T-helper 1 cell (primary cell): ENCODE results near the gene ANKRD65.
"Not testable (repeated sequence)": the region's sequence is repeated elsewhere in the genome, so short reads cannot be mapped to it uniquely, and the experiment has no call there.

Experiments
- DNase-seq, 5 donors: peaks; one replicate each; pipeline ENCODE4 v3.0.0-alpha.2; 2012 to 2020

ANKRD65 gene

DNA sequence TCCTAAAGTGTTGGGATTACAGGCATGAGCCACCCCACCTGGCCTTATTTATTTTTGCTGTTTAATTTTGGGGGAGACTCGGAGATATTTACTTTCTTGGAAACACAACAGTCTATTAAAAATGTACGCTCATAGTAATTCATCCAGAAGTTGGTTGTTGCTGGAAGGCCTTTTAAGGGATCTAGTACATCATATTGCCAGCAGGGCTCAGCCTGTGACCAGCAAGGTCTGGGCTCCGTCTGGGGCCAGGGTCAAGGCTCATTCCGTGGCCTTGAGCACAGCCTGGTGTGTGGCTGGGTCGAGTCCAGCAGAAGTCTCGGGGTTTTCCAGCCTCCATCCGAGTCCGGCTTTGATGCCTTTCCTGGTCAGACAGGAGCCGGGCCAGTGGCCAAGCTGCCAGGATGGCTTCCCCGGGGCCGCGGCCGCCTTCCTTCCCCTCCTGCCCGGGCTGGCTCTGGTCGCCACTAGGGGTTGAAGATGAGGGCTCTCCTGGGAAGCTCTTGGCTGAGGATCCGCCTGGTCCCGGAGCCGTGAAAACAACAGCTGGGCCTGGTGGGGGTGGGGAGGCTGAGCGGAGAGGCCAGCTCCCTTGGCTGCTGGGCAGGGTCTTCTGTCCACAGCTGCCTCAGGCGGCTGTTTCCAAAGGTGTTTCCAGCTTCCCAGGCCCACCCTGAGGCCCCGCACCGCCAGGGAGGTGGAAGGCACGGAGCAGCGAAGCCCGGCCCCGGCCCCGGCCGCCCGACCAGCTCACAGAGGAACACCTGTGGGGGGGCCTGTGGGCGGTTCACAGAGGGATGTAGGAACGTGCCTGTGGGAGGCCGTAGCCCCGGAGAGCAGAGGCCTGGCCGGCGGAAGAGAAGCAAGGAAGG lies 9.3 kb upstream of the ANKRD65 start:
- no peak for DNase-seq

- DNase-seq = no peak
Observed at GRCh38 chr1:1429671-1430073, 8.6 kb upstream of the ANKRD65 start.

GRCh38 chr1:1428967-1429366 lies 7.9 kb upstream of the ANKRD65 start:
- DNase-seq = not testable (repeated sequence)

DNA sequence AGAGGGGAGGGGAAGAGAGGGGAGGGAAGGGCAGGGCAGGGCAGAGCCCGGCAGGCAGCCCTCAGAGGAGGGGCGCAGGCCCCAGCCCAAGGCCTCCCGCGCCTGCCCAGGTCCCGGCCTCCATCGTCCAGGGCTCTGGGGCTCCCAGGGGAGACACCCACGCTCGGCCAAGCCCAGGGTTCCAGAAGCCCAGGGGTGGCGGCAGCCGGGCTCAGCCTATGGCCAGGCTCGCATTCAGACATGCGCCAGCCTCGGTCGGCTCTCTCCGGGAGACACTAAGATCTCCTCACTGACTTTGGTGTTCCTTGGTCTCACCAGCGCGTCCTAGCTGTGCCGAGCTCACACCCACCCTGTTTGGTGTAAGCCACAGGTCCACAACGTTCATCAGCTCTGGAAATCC lies 7.1 kb upstream of the ANKRD65 start:
- no peak for DNase-seq

GRCh38 chr1:1427820-1428148 lies 6.7 kb upstream of the ANKRD65 start:
- DNase-seq = no peak

GRCh38 chr1:1427106-1427819 lies 6.2 kb upstream of the ANKRD65 start:
- no peak for DNase-seq

DNA sequence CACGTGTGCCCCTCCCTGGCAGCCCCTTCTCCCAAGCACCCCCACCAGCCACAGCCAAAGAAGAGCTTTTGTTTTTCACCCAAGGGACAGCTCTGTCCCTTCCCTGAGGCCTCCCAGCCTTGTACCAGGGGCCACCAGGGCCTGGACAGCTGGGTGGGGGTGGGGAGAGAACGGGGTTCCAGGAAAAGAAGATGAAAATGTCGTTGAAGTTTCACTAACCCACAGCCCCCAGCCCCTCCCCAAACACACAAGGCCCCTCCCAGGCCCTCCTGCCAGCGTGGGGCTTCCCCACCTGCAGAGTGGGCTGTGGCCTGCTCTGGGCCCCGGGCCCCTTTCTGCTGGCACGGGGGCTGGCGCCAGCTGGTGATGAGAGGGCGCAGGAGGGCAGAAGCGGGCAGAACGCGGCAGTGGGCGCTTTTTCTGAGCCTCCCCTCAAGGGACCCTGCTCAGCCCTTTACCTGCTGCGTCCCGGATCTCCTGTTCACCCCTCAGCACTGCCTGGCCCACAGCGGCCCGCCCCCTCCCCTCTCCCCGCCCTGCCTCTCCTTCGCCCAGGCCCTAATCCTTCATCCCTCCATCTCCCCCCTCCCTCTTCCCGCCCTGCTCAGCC lies 5.5 kb upstream of the ANKRD65 start:
- no peak for DNase-seq

- DNase-seq = no peak
Observed at GRCh38 chr1:1425753-1426495, 4.8 kb upstream of the ANKRD65 start.

DNA sequence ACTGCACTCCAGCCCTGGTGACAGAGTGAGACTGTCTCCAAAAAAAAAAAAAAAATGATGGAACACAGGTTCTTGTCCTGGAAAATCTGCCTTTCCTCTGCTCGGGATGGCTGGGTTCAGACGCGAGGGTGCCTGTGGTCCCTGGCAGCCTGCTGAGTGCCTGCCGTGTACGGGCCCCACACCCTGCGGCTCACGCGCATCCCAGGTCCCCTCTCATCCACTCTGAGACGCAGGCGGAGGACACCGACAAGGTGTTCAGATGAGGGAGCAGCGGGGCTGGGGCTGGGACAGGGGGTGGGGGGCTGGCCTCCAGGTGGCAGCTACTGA lies 4.3 kb upstream of the ANKRD65 start:
- no peak for DNase-seq

DNA sequence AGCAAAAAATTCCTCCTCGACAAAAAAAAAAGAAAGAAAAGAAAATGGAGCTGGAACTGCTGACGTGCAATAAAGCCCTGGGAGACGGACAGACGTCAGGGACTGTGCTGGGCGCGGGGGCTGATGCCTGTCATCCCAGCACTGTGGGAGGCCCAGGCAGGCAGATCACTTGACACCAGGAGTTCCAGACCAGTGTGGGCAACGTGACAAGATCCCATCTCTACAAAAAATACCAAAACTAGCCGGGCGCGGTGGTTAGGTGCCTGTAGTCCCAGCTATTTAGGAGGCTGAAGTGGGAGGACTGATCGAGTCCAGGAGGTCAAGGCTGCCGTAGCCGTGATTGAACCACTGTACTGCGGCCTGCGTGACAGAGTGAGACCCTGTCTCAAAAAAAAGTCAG lies 3.6 kb upstream of the ANKRD65 start:
- no peak for DNase-seq

- no peak for DNase-seq
Observed at GRCh38 chr1:1423245-1423597, 2.1 kb upstream of the ANKRD65 start.

GRCh38 chr1:1422465-1423244 lies 1.6 kb upstream of the ANKRD65 start:
- DNase-seq = no peak

DNA sequence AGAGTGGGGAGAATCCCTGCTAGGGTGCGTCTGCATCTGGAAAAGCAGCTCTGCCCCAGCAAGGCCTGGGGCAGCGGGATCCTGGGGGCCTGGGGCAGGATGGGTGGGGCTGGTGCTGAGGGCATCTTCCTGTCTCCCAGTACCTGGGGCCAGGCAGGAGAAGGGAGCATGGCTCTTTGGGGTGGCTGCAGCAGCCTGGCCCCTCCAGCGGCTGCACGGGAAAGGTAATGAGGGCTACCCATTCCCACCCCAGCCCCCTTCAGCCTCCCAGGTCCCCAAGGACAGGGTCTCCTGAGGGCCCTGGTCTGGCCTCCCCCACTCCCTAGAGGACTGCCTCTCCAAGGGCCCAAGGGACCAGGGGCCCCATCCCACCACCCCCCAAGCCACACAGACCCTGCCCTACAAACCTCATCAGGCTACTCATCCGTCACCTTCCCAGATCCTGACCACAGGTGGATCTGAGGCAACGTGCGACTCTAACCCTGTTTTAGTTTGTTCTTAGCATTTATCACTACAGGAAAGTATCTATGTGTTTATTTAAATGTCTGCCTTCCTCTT lies 910 bp upstream of the ANKRD65 start:
- DNase-seq = no peak

DNA sequence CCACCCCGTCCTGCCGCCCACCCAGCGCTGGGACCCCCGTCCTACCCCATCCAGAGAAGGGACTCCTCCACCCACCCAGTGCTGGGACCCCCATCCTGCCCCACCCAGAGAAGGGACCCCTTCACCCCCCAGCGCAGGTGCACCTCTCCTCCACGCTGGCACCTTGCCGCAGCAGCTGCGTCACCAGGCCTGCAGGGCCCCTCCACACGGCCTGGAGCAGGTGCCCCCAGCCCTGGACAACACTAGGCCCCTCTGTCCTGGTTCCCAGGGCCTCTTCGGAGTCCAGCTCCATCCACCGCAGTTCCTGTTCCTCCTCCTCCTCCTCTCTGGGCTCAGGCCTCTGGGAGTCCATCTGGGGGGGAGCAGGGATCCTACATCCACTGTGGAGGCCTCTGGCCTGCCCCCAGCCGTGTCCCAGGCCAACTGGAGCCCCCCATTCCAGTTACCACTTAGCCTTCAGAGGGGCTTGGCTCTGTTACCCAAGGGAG lies 378 bp downstream of the ANKRD65 start:
- DNase-seq = no peak

- no peak for DNase-seq
Observed at GRCh38 chr1:1419813-1420653, 1.0 kb downstream of the ANKRD65 start.

DNA sequence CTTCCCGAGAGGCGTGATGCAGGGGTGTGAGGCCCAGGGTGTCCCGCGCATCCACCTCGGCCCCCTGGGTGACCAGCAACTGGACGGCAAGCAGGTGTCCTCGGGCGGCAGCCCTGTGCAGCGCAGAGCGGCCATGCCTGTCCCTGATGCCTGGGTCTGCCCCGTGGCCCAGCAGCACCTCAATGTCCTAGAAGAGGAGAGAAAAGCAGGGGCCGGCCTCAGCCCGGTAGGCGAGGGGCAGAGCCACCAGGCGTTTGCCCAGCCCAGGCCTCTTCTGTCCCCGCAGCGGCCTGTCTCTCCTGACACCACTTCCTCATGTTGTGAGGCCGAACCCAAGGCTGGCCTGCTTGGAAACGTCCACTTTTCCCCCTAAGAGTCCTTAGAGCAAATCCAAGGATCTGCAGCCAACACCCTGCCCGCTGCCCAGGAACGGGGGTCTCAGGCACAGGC lies 1.7 kb downstream of the ANKRD65 start:
- DNase-seq = no peak

DNA sequence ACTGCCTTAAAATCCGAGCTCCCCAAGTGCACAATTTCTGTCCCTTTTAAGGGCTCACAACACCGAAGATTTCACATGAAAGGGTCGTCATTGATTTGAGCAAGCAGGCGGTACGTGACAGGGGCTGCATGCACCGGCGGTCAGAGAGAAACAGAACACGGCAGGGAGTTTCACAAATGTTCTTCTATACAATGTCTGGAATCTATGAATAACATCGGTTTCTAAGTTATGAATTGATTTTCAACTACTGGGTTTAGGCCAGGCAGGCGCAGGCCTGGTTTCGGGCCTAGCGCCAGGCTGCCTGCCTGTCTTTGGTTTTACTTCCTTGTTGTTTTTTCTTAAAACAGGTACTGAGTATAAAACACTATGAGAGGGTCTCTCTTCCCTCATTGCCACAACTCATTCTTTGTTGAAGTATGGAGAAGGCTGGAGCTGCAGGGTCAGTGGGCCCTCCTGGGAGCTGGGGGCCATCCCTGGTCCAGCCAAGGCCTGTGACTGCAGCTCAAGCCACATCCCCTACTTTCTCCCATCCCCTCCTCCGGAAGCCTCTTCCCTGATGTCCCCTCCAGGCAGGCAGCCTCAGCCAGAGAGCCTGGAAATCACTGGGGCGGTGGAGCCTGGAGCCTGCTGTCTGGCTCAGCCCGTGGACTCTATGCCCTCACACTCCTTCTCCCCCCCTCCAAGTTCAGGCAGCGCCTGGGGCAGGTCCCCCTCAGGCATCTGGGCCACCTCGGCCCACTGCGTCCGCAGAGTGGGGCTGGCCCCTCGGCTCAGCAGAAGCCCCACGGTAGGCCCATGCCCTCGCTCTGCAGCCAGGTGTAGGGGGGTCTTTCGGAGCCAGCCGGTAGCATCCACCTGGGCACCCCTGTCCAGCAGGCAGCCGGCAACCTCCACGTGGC lies 2.4 kb downstream of the ANKRD65 start:
- DNase-seq = no peak

GRCh38 chr1:1417825-1418463 lies 3.1 kb downstream of the ANKRD65 start:
- not testable (repeated sequence) for DNase-seq

GRCh38 chr1:1417396-1417795 lies 3.7 kb downstream of the ANKRD65 start:
- not testable (repeated sequence) for DNase-seq
